22Rv1 (cell line): ENCODE data around the gene CRYBG2.

ENCODE experiments used
- CTCF ChIP-seq: fragments of 450-650 bp; IDR thresholded peaks from 2 replicates; pipeline ENCODE4 v1.5.1; 2017; ENCODE audit warnings: mild to moderate bottlenecking
- ZFX ChIP-seq: fragments of 450-650 bp; IDR thresholded peaks from 2 replicates; pipeline ENCODE4 v1.6.1; 2017; ENCODE audit warnings: antibody characterized with exemption, borderline replicate concordance

DNA sequence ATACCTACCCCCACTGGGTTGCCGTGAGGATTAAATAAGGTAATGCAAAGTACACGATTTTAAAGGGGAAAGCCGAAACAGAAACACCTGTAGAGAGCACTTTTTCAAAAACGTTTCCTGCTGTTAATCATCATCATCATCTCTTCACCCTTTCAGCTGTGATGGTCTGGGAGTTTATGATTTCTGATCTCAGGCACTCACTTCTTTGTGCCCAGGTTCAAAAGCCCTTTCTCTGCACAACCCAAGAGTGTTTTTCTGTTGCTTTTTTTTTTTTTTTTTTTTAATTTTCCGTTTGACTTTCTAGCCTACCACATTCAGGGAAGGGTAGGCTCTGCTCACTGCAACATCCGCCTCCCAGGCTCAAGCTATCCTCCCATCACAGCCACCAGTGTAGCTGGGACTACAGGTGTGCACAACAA is 46.6 kb downstream of the CRYBG2 start:
- TF ChIP-seq CTCF (no peak), ZFX (no peak)
